Liver (tissue), 3 donors: ENCODE measurements around the gene KMT2E.
A peak's percentile ranks its signal among the peaks of the same experiment; 100 is the strongest.

Experiments used
- GABPA ChIP-seq, 2 donors: IDR thresholded peaks in 1 of 2; conservative IDR thresholded peaks in 1 of 2; 2 replicates each; pipeline ENCODE4 v1.6.1; 2016; ENCODE audit warnings: antibody characterized with exemption in 2 of 2, mild to moderate bottlenecking in 1 of 2, moderate library complexity in 1 of 2
- JUND ChIP-seq, 2 donors: IDR thresholded peaks; 2 replicates each; pipeline ENCODE4 v1.6.1; 2016; ENCODE audit warnings: antibody characterized with exemption in 2 of 2
- RXRA ChIP-seq, 2 donors: IDR thresholded peaks; 2 replicates each; pipeline ENCODE4 v1.6.1; 2017 to 2018; ENCODE audit warnings: antibody characterized with exemption in 2 of 2, mild to moderate bottlenecking in 1 of 2
- SP1 ChIP-seq: IDR thresholded peaks from 2 replicates; pipeline ENCODE4 v1.6.1; 2018; ENCODE audit warnings: antibody characterized with exemption, mild to moderate bottlenecking
- TAF1 ChIP-seq: conservative IDR thresholded peaks from 2 replicates; pipeline ENCODE4 v1.6.1; 2016; ENCODE audit warnings: antibody characterized with exemption, mild to moderate bottlenecking
- YY1 ChIP-seq: IDR thresholded peaks from 2 replicates; pipeline ENCODE4 v1.6.1; 2016; ENCODE audit warnings: antibody characterized with exemption, mild to moderate bottlenecking
- TF ChIP-seq, protein P1 (sequence below): IDR thresholded peaks from 2 replicates; pipeline ENCODE4 v1.6.1; 2016; ENCODE audit warnings: antibody characterized with exemption
- TF ChIP-seq, protein P2 (sequence below): fragments of 150-350 bp; IDR thresholded peaks from 2 replicates; pipeline ENCODE4 v1.5.1; 2017; ENCODE audit warnings: improper control_type of control experiment, low read depth, low read length; ENCODE audit not compliant: missing input control
- TF ChIP-seq, protein P3 (sequence below): IDR thresholded peaks from 2 replicates; pipeline ENCODE4 v1.6.1; 2016; ENCODE audit warnings: antibody characterized with exemption
- donor health status: healthy.
- donor health status: healthy.

DNA sequence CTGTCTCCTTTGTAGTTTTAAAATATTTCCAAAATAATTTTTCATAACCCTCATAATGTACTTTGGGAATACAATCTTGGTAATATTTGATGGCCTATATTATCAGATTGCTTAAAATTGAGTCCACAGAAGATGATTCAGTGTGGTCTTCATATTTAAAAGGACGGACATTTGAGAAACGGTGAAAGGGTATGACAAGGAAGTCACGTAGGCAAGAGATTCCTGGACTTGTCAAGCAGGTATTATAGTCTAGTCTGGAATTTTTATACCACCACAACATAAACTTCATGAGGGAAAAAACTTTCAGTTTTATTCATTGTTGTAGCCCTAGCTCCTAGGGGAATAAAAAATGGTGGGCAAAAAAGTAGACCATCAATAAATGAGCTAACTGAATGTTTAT lies 82.3 kb downstream of the KMT2E start:
- TF ChIP-seq, protein P1, sequence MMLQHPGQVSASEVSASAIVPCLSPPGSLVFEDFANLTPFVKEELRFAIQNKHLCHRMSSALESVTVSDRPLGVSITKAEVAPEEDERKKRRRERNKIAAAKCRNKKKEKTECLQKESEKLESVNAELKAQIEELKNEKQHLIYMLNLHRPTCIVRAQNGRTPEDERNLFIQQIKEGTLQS = no peak
- TF ChIP-seq, protein P2, sequence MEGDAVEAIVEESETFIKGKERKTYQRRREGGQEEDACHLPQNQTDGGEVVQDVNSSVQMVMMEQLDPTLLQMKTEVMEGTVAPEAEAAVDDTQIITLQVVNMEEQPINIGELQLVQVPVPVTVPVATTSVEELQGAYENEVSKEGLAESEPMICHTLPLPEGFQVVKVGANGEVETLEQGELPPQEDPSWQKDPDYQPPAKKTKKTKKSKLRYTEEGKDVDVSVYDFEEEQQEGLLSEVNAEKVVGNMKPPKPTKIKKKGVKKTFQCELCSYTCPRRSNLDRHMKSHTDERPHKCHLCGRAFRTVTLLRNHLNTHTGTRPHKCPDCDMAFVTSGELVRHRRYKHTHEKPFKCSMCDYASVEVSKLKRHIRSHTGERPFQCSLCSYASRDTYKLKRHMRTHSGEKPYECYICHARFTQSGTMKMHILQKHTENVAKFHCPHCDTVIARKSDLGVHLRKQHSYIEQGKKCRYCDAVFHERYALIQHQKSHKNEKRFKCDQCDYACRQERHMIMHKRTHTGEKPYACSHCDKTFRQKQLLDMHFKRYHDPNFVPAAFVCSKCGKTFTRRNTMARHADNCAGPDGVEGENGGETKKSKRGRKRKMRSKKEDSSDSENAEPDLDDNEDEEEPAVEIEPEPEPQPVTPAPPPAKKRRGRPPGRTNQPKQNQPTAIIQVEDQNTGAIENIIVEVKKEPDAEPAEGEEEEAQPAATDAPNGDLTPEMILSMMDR = no peak
- no peak for TF ChIP-seq TAF1
- peak; percentile 15 for TF ChIP-seq YY1
- TF ChIP-seq, protein P3, sequence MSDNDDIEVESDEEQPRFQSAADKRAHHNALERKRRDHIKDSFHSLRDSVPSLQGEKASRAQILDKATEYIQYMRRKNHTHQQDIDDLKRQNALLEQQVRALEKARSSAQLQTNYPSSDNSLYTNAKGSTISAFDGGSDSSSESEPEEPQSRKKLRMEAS = no peak
- no peak for TF ChIP-seq RXRA (IDR thresholded peaks at IDR 0.05)
- TF ChIP-seq JUND (IDR thresholded peaks at IDR 0.05) = no peak
- no peak for TF ChIP-seq GABPA (IDR thresholded peaks at IDR 0.05 in 1 of 2, conservative IDR thresholded peaks at IDR 0.05 in 1 of 2)
- TF ChIP-seq SP1 = no peak
